DND-41 (cell line): ENCODE measurements around the gene SIGLEC7.

Experiments
- ATAC-seq: fragments of 200-7000 bp; cut with Tn5 transposase; 3 replicates; pipeline ENCODE4 v1.9.1; 2021; ENCODE audit warnings: low read depth; ENCODE audit not compliant: insufficient read depth
- DNase-seq: peaks from one replicate; pipeline ENCODE4 v3.0.0-alpha.2; 2020
- H2AFZ ChIP-seq: 2 replicates; pipeline ENCODE4 v1.6.0; 2012; ENCODE audit warnings: low read depth, low read length
- H3K27ac ChIP-seq: 2 replicates; pipeline ENCODE4 v1.5.1; 2012; ENCODE audit warnings: low read length, inconsistent platforms
- H3K27me3 ChIP-seq: fragments of 200-600 bp; sonication (generic); 2 replicates; pipeline ENCODE4 v1.6.0; 2012; ENCODE audit warnings: low read length, mild to moderate bottlenecking, inconsistent platforms; ENCODE audit not compliant: insufficient read depth, poor library complexity
- H3K36me3 ChIP-seq: 2 replicates; pipeline ENCODE4 v1.5.1; 2012; ENCODE audit warnings: low read length, inconsistent platforms; ENCODE audit not compliant: insufficient read depth
- H3K4me1 ChIP-seq: 2 replicates; pipeline ENCODE4 v1.5.1; 2012; ENCODE audit warnings: mild to moderate bottlenecking, low read length; ENCODE audit not compliant: insufficient read depth
- H3K4me2 ChIP-seq: 2 replicates; pipeline ENCODE4 v1.6.0; 2012; ENCODE audit warnings: mild to moderate bottlenecking, moderate library complexity, low read length, inconsistent platforms; ENCODE audit not compliant: insufficient read depth
- H3K4me3 ChIP-seq, 2 experiments: fragments of 200-600 bp in 1 of 2; shearing (Covaris generic) in 1 of 2; 2 replicates each; pipeline ENCODE4 v1.5.1; 2012 to 2016; ENCODE audit warnings: inconsistent platforms in 2 of 2, low read length in 2 of 2, mild to moderate bottlenecking in 2 of 2, low read depth in 1 of 2, moderate library complexity in 1 of 2
- H3K79me2 ChIP-seq: 2 replicates; pipeline ENCODE4 v1.6.0; 2012; ENCODE audit warnings: low read length, inconsistent platforms; ENCODE audit not compliant: insufficient read depth
- H3K9ac ChIP-seq: 2 replicates; pipeline ENCODE4 v1.6.0; 2012; ENCODE audit warnings: low read depth, mild to moderate bottlenecking, inconsistent platforms, low read length, moderate library complexity
- H3K9me3 ChIP-seq: 2 replicates; pipeline ENCODE4 v1.5.1; 2012; ENCODE audit warnings: low read length, moderate library complexity, mild to moderate bottlenecking, inconsistent platforms; ENCODE audit not compliant: insufficient read depth, severe bottlenecking
- H4K20me1 ChIP-seq: 2 replicates; pipeline ENCODE4 v1.6.0; 2012; ENCODE audit warnings: low read length; ENCODE audit not compliant: insufficient read depth
- CTCF ChIP-seq: IDR thresholded peaks from 2 replicates; pipeline ENCODE4 v1.5.1; 2012; ENCODE audit warnings: borderline replicate concordance, low read length, moderate library complexity, mild to moderate bottlenecking; ENCODE audit not compliant: poor library complexity, severe bottlenecking; ENCODE audit errors: extremely low read depth
- EZH2 ChIP-seq: IDR thresholded peaks from 3 replicates; pipeline ENCODE4 v1.6.1; 2012; ENCODE audit warnings: borderline replicate concordance, low read depth, mild to moderate bottlenecking, moderate library complexity, low read length, inconsistent platforms; ENCODE audit not compliant: severe bottlenecking

The SIGLEC7 gene

GRCh38 chr19:51145916-51146493 is 3.9 kb downstream of the SIGLEC7 start:
- Histone ChIP-seq H3K27ac (no peak overlapping the region), H3K27me3 (no peaks in the 10 kb centered on the region), H3K4me3 (no peak overlapping the region), H2AFZ (no peak overlapping the region), H3K36me3 (no peaks in the 10 kb centered on the region), H3K4me2 (no peak overlapping the region), H3K9me3 (no peaks in the 10 kb centered on the region), H4K20me1 (no peaks in the 10 kb centered on the region), H3K4me1 (no peaks in the 10 kb centered on the region), H3K9ac (no peak overlapping the region), H3K79me2 (no peaks in the 10 kb centered on the region)
- no peak for TF ChIP-seq CTCF
- TF ChIP-seq EZH2 = no peak
- DNase-seq (no peak), ATAC-seq (no peak)

- no peak for TF ChIP-seq CTCF
- TF ChIP-seq EZH2 = no peak
- DNase-seq (no peak), ATAC-seq (no peak)
- Histone ChIP-seq H3K4me3 (no peak overlapping the region), H2AFZ (no peak overlapping the region), H4K20me1 (no peaks in the 10 kb centered on the region), H3K27me3 (peaks cover 1% of the 10 kb centered on the region), H3K27ac (no peak overlapping the region), H3K36me3 (no peaks in the 10 kb centered on the region), H3K9me3 (no peaks in the 10 kb centered on the region), H3K79me2 (no peaks in the 10 kb centered on the region), H3K9ac (no peak overlapping the region), H3K4me2 (no peak overlapping the region), H3K4me1 (no peaks in the 10 kb centered on the region)
Measured at GRCh38 chr19:51146751-51147150, 4.7 kb downstream of the SIGLEC7 start.

GRCh38 chr19:51147663-51148062 is 5.6 kb downstream of the SIGLEC7 start:
- Histone ChIP-seq H3K79me2 (no peaks in the 10 kb centered on the region), H3K9ac (no peak overlapping the region), H4K20me1 (no peaks in the 10 kb centered on the region), H3K4me2 (no peak overlapping the region), H3K4me3 (no peak overlapping the region), H3K27me3 (peaks cover 3% of the 10 kb centered on the region), H3K27ac (no peak overlapping the region), H3K9me3 (no peaks in the 10 kb centered on the region), H3K4me1 (no peaks in the 10 kb centered on the region), H2AFZ (no peak overlapping the region), H3K36me3 (no peaks in the 10 kb centered on the region)
- ATAC-seq (no peak), DNase-seq (no peak)
- TF ChIP-seq CTCF (no peak), EZH2 (no peak)

- Histone ChIP-seq H3K4me2 (no peak overlapping the region), H3K36me3 (no peaks in the 10 kb centered on the region), H3K9ac (no peak overlapping the region), H3K79me2 (no peaks in the 10 kb centered on the region), H3K27ac (no peak overlapping the region), H3K4me1 (no peaks in the 10 kb centered on the region), H3K9me3 (no peaks in the 10 kb centered on the region), H3K4me3 (no peak overlapping the region), H4K20me1 (no peaks in the 10 kb centered on the region), H3K27me3 (peaks cover 3% of the 10 kb centered on the region), H2AFZ (no peak overlapping the region)
- no peak for DNase-seq
- TF ChIP-seq EZH2 (no peak), CTCF (no peak)
- no peak for ATAC-seq
Measured at GRCh38 chr19:51148580-51148979, 6.5 kb downstream of the SIGLEC7 start.
